Subcutaneous abdominal adipose tissue (tissue), 5 donors: Measurements from ENCODE around the gene TYW5.
A peak's percentile ranks its signal among the peaks of the same experiment; 100 is the strongest.

Source experiments
- H3K27ac ChIP-seq: one replicate; pipeline ENCODE4 v1.7.0; 2013; ENCODE audit warnings: low read depth, mild to moderate bottlenecking, inconsistent platforms, low read length, moderate library complexity
- H3K27me3 ChIP-seq, 5 donors: one replicate each; pipeline ENCODE4 v1.7.0; 2013; ENCODE audit warnings: low read length in 5 of 5, inconsistent platforms in 1 of 5; ENCODE audit not compliant: control insufficient read depth in 5 of 5, insufficient read depth in 4 of 5
- H3K36me3 ChIP-seq, 5 donors: one replicate each; pipeline ENCODE4 v1.7.0; 2013; ENCODE audit warnings: low read length in 5 of 5; ENCODE audit not compliant: control insufficient read depth in 5 of 5, insufficient read depth in 5 of 5
- H3K4me1 ChIP-seq, 5 donors: one replicate each; pipeline ENCODE4 v1.7.0; 2013; ENCODE audit warnings: low read length in 5 of 5, mild to moderate bottlenecking in 3 of 5, moderate library complexity in 1 of 5; ENCODE audit not compliant: control insufficient read depth in 5 of 5, insufficient read depth in 5 of 5
- H3K4me3 ChIP-seq, 5 donors: one replicate each; pipeline ENCODE4 v1.7.0; 2013; ENCODE audit warnings: low read length in 5 of 5, low read depth in 1 of 5
- H3K9ac ChIP-seq, 5 donors: one replicate each; pipeline ENCODE4 v1.7.0; 2013; ENCODE audit warnings: low read length in 5 of 5, mild to moderate bottlenecking in 4 of 5, moderate library complexity in 3 of 5
- H3K9me3 ChIP-seq, 5 donors: one replicate each; pipeline ENCODE4 v1.7.0; 2013; ENCODE audit warnings: low read length in 5 of 5; ENCODE audit not compliant: control insufficient read depth in 5 of 5
- donor health status: healthy.
- donor health status: healthy.
- donor health status: healthy.
- donor health status: healthy.
- donor health status: healthy.

The TYW5 gene

GRCh38 chr2:199955339-199956061 is at the start of gene TYW5, which contains the start of gene MAIP1:
Gene TYW5 (minus strand): TSS chr2:199955491. CDS start chr2:199955470, 21 bp downstream.
Gene MAIP1 (plus strand): TSS chr2:199955582. CDS start chr2:199955799, 217 bp downstream.
- Histone ChIP-seq H3K9ac (peak within 1 kb of the TSS; percentile 92 to 100 (median 99)), H3K4me3 (peak within 1 kb of the TSS; percentile 95 to 99 (median 99)), H3K9me3 (no peaks in the 10 kb centered on the region), H3K36me3 (peaks cover 12 to 27% (median 13%) of the 10 kb centered on the region in 5 donors), H3K27ac (peak within 1 kb of the TSS; percentile 85), H3K4me1 (peaks cover 9 to 38% (median 33%) of the 10 kb centered on the region in 5 donors), H3K27me3 (no peaks in the 10 kb centered on the region)

GRCh38 chr2:200003444-200003843 is 48.2 kb upstream of the TYW5 start:
- no peaks in the 10 kb centered on the region for H3K36me3 ChIP-seq
- peaks cover 3 to 10% (median 4%) of the 10 kb centered on the region in 5 donors for H3K9me3 ChIP-seq
- H3K27me3 ChIP-seq = no peaks in the 10 kb centered on the region
- H3K9ac ChIP-seq = no peak overlapping the region
- H3K4me1 ChIP-seq = no peaks in the 10 kb centered on the region
- H3K4me3 ChIP-seq = no peak overlapping the region
- no peak overlapping the region for H3K27ac ChIP-seq

- no peak overlapping the region for H3K27ac ChIP-seq
- no peak overlapping the region for H3K4me3 ChIP-seq
- H3K36me3 ChIP-seq = no peaks in the 10 kb centered on the region
- H3K4me1 ChIP-seq = no peaks in the 10 kb centered on the region
- no peaks in the 10 kb centered on the region for H3K27me3 ChIP-seq
- H3K9ac ChIP-seq = no peak overlapping the region
- H3K9me3 ChIP-seq = peaks cover 0 to 4% (median under 1%) of the 10 kb centered on the region in 5 donors
Measured at GRCh38 chr2:200000444-200001163, 45.3 kb upstream of the TYW5 start.

DNA sequence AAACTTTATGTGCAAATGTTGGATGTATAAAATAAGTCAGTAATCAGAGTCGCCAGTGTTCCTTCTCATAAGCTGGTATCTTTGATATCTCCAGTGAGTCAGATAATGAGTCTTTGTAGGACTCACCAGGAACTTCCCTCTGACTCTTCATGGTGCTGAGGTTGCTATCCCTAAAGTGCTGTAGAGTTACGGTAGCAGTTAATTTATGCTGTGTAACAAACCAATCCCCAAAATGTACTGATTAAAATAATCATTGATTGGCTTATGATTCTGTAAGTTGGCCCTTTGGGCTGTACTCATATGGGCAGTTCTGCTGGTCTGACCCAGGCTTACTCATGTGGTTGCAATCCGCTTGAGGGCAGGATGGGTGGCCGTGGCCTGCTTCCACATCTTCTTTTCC is 43.9 kb upstream of the TYW5 start:
- Histone ChIP-seq H3K4me1 (no peaks in the 10 kb centered on the region), H3K9ac (no peak overlapping the region), H3K4me3 (no peak overlapping the region), H3K9me3 (no peaks in the 10 kb centered on the region), H3K36me3 (no peaks in the 10 kb centered on the region), H3K27me3 (no peaks in the 10 kb centered on the region), H3K27ac (no peak overlapping the region)

DNA sequence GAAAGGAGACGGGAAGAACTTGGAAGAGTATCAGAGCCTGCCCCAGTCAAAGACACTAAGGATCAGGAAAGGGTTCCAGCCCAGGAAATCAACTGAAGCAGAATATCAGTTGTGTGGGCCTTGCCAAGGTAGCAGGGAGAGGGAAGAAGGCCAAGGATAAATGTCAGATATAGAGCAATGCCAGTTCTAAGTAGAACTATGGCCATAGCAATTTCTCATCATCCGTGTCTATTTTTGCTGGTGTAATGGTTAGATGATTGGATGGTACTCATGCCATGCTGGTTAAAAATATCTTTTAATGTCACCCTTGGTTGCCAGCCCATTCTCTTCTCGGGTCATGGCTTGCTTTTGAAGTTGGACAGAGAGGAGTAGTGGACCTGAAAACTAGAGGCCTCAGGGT is 42.0 kb upstream of the TYW5 start:
- no peaks in the 10 kb centered on the region for H3K36me3 ChIP-seq
- no peak overlapping the region for H3K27ac ChIP-seq

DNA sequence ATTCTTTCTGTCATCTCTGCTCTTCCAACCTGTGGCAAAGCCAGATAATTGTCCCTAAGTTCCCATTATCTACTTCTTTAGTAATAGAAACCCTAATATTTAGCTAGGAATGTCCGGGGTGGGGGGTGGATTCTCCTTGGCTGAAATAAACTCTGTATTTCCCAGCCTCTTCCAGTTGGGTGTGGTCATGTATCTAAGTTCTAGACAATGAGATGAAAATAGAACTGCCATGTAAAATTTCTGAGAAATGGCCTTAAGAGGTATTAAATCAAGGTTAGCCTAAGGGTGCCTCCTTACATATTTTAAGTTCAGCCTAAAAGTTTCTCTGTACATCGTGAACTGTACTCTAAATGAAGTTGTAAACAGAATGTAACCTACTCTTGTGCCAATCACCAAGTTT is 39.6 kb upstream of the TYW5 start:
- Histone ChIP-seq H3K9me3 (no peaks in the 10 kb centered on the region), H3K9ac (no peak overlapping the region), H3K4me3 (no peak overlapping the region), H3K27me3 (no peaks in the 10 kb centered on the region), H3K27ac (no peak overlapping the region), H3K4me1 (no peaks in the 10 kb centered on the region), H3K36me3 (no peaks in the 10 kb centered on the region)

More for the DNA sequence above, 42.0 kb upstream of the TYW5 start:
- no peaks in the 10 kb centered on the region for H3K4me1 ChIP-seq
- no peaks in the 10 kb centered on the region for H3K9me3 ChIP-seq
- no peaks in the 10 kb centered on the region for H3K27me3 ChIP-seq
- H3K9ac ChIP-seq = no peak overlapping the region
- H3K4me3 ChIP-seq = no peak overlapping the region

- no peaks in the 10 kb centered on the region for H3K27me3 ChIP-seq
- no peak overlapping the region for H3K9ac ChIP-seq
- H3K9me3 ChIP-seq = no peaks in the 10 kb centered on the region
- no peaks in the 10 kb centered on the region for H3K36me3 ChIP-seq
- no peak overlapping the region for H3K27ac ChIP-seq
- no peak overlapping the region for H3K4me3 ChIP-seq
- no peaks in the 10 kb centered on the region for H3K4me1 ChIP-seq
Measured at GRCh38 chr2:199994371-199994770, 39.1 kb upstream of the TYW5 start.

GRCh38 chr2:199992296-199992695 is 37.0 kb upstream of the TYW5 start:
- Histone ChIP-seq H3K36me3 (no peaks in the 10 kb centered on the region), H3K4me3 (no peak overlapping the region), H3K4me1 (peaks cover 0 to 10% (median 0%) of the 10 kb centered on the region in 5 donors), H3K9ac (no peak overlapping the region), H3K27ac (no peak overlapping the region), H3K27me3 (no peaks in the 10 kb centered on the region), H3K9me3 (no peaks in the 10 kb centered on the region)

DNA sequence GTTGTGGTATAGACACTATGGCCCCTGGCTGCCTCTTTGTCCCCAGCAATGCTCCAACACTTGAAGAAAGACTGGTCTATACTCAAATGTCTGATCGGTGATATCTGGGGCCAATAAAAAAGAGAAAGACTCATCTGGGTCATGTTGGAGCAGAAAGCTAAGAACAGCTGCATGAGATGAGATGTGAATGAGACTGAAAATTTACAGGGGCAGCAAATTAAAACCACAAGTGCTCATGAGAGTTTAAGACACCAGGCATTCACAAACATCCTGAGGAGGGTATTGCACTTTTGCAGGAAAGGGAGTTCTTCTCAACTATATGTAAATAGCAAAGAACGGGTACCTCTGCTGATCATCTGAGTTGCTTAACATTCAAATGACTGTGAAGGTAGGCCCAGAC is 36.4 kb upstream of the TYW5 start:
- Histone ChIP-seq H3K27ac (no peak overlapping the region), H3K27me3 (no peaks in the 10 kb centered on the region), H3K4me3 (no peak overlapping the region), H3K36me3 (no peaks in the 10 kb centered on the region), H3K4me1 (peaks cover 0 to 10% (median 0%) of the 10 kb centered on the region in 5 donors), H3K9me3 (no peaks in the 10 kb centered on the region), H3K9ac (no peak overlapping the region)

- no peak overlapping the region for H3K27ac ChIP-seq
- peaks cover 0 to 14% (median 0%) of the 10 kb centered on the region in 5 donors for H3K4me1 ChIP-seq
- H3K9me3 ChIP-seq = no peaks in the 10 kb centered on the region
- no peaks in the 10 kb centered on the region for H3K27me3 ChIP-seq
- no peak overlapping the region for H3K9ac ChIP-seq
- H3K36me3 ChIP-seq = no peaks in the 10 kb centered on the region
- H3K4me3 ChIP-seq = no peak overlapping the region
Measured at GRCh38 chr2:199989822-199990221, 34.5 kb upstream of the TYW5 start.
